Hepatocyte (in vitro differentiated cells): ENCODE data around the gene KATNB1. TPM values are rescaled to one million over a fixed set of nuclear protein-coding genes. Genes with fewer than 3 reads are reported as not detected.
"Not testable (repeated sequence)": the region's sequence is repeated elsewhere in the genome, so short reads cannot be mapped to it uniquely, and the experiment has no call there.

Experiments used
- DNase-seq: peaks from one replicate; pipeline ENCODE4 v3.0.0-alpha.2; 2016; ENCODE audit warnings: low spot score
- H2AFZ ChIP-seq: fragments of 200-600 bp; sonication (generic); 2 replicates; pipeline ENCODE4 v1.6.0; 2016; ENCODE audit warnings: antibody characterized with exemption, mild to moderate bottlenecking
- H3K27ac ChIP-seq: fragments of 200-600 bp; sonication (generic); 2 replicates; pipeline ENCODE4 v1.5.1; 2016; ENCODE audit warnings: mild to moderate bottlenecking
- H3K27me3 ChIP-seq: fragments of 200-600 bp; sonication (generic); 2 replicates; pipeline ENCODE4 v1.6.1; 2016
- H3K36me3 ChIP-seq: fragments of 200-600 bp; sonication (generic); replicated peaks from 2 replicates; pipeline ENCODE4 v1.5.1; 2016; ENCODE audit warnings: low read depth; ENCODE audit not compliant: insufficient read depth
- H3K4me1 ChIP-seq: fragments of 200-600 bp; sonication (generic); 2 replicates; pipeline ENCODE4 v1.5.1; 2016; ENCODE audit warnings: mild to moderate bottlenecking, moderate library complexity; ENCODE audit not compliant: insufficient read depth
- H3K4me2 ChIP-seq: fragments of 200-600 bp; sonication (generic); 2 replicates; pipeline ENCODE4 v1.6.0; 2016
- H3K4me3 ChIP-seq: fragments of 200-600 bp; sonication (generic); 2 replicates; pipeline ENCODE4 v1.5.1; 2016; ENCODE audit warnings: mild to moderate bottlenecking
- H3K79me2 ChIP-seq: fragments of 200-600 bp; sonication (generic); 2 replicates; pipeline ENCODE4 v1.6.0; 2017; ENCODE audit warnings: mild to moderate bottlenecking
- H3K9me2 ChIP-seq: fragments of 200-600 bp; sonication (generic); replicated peaks from 2 replicates; pipeline ENCODE4 v1.6.0; 2017; ENCODE audit warnings: mild to moderate bottlenecking; ENCODE audit not compliant: insufficient read depth
- H3K9me3 ChIP-seq: fragments of 200-600 bp; sonication (generic); 2 replicates; pipeline ENCODE4 v1.5.1; 2016; ENCODE audit warnings: low read depth, mild to moderate bottlenecking
- H4K20me1 ChIP-seq: fragments of 200-600 bp; sonication (generic); 2 replicates; pipeline ENCODE4 v1.6.0; 2016; ENCODE audit warnings: mild to moderate bottlenecking; ENCODE audit not compliant: insufficient read depth, poor library complexity, severe bottlenecking
- CTCF ChIP-seq: fragments of 200-600 bp; sonication (generic); IDR thresholded peaks from 2 replicates; pipeline ENCODE4 v1.5.1; 2016; ENCODE audit warnings: antibody characterized with exemption, mild to moderate bottlenecking; ENCODE audit not compliant: poor library complexity
- EZH2 ChIP-seq: fragments of 200-600 bp; sonication (generic); IDR thresholded peaks from 2 replicates; pipeline ENCODE4 v1.6.1; 2016; ENCODE audit warnings: antibody characterized with exemption, mild to moderate bottlenecking, borderline replicate concordance
- EZH2phosphoT487 ChIP-seq: fragments of 200-600 bp; sonication (generic); IDR thresholded peaks from one replicate; pipeline ENCODE4 v1.6.1; 2018; ENCODE audit warnings: antibody characterized with exemption, mild to moderate bottlenecking, low read depth, moderate library complexity; ENCODE audit not compliant: unreplicated experiment, severe bottlenecking
- WGBS: methylation state at CpG from one replicate; pipeline ENCODE4 v1.1.6; 2016; ENCODE audit warnings: low lambda C conversion rate; ENCODE audit errors: missing lambda C conversion rate; 5-methylcytosine and 5-hydroxymethylcytosine counted together
- polyA plus RNA-seq: library from polyadenylated mRNA; unstranded; fragments of >200 nt; fragmentation: Nextera tagmentation; extraction: Ambion mirVana; gene quantifications from 2 replicates; pipeline ENCODE4 v1.2.1, GENCODE V29; 2016
- total RNA-seq: library from RNA; depleted of rRNA; stranded (reverse); fragments of >200 nt; gene quantifications from 2 replicates; pipeline ENCODE4 v1.2.3, GENCODE V29; 2014

The KATNB1 gene
- total and polyA plus RNA-seq, 2 experiments from 2014 or later = 12.3 to 15.3 TPM

GRCh38 chr16:57743886-57744641 is 8.5 kb downstream of the KATNB1 start:
- no peaks in the 10 kb centered on the region for H3K36me3 ChIP-seq
- TF ChIP-seq EZH2 (no peak), EZH2phosphoT487 (no peak), CTCF (no peak)

GRCh38 chr16:57744642-57744903 is 9.0 kb downstream of the KATNB1 start:
- TF ChIP-seq EZH2 (no peak), CTCF (no peak), EZH2phosphoT487 (no peak)

More at GRCh38 chr16:57743886-57744641, 8.5 kb downstream of the KATNB1 start:
- Histone ChIP-seq H2AFZ (no peak overlapping the region), H3K9me3 (no peaks in the 10 kb centered on the region), H3K27me3 (no peaks in the 10 kb centered on the region), H3K4me1 (no peaks in the 10 kb centered on the region), H4K20me1 (no peaks in the 10 kb centered on the region), H3K4me2 (no peak overlapping the region), H3K79me2 (no peaks in the 10 kb centered on the region), H3K27ac (no peak overlapping the region), H3K4me3 (no peak overlapping the region), H3K9me2 (no peaks in the 10 kb centered on the region)
- DNase-seq = no peak
- WGBS = 95% methylated on average over 22 of the region's 23 CpGs

GRCh38 chr16:57745768-57746167 is 10.2 kb downstream of the KATNB1 start:
- no peak for DNase-seq
- H2AFZ ChIP-seq = no peak overlapping the region
- no peak overlapping the region for H3K4me2 ChIP-seq
- H3K9me3 ChIP-seq = no peaks in the 10 kb centered on the region
- no peaks in the 10 kb centered on the region for H3K9me2 ChIP-seq
- no peak overlapping the region for H3K27ac ChIP-seq
- WGBS = 93% methylated on average over 3 of the region's 3 CpGs
- no peaks in the 10 kb centered on the region for H3K27me3 ChIP-seq
- H3K4me3 ChIP-seq = no peak overlapping the region
- TF ChIP-seq EZH2 (no peak), EZH2phosphoT487 (no peak), CTCF (no peak)
- H4K20me1 ChIP-seq = no peaks in the 10 kb centered on the region
- H3K4me1 ChIP-seq = no peaks in the 10 kb centered on the region
- H3K79me2 ChIP-seq = no peaks in the 10 kb centered on the region
- H3K36me3 ChIP-seq = no peaks in the 10 kb centered on the region

More at GRCh38 chr16:57744642-57744903, 9.0 kb downstream of the KATNB1 start:
- no peaks in the 10 kb centered on the region for H3K4me1 ChIP-seq
- H3K4me3 ChIP-seq = no peak overlapping the region
- WGBS = 93% methylated on average over 6 of the region's 7 CpGs
- H3K79me2 ChIP-seq = no peaks in the 10 kb centered on the region
- DNase-seq = no peak
- H2AFZ ChIP-seq = no peak overlapping the region
- no peak overlapping the region for H3K4me2 ChIP-seq
- no peaks in the 10 kb centered on the region for H3K36me3 ChIP-seq
- no peak overlapping the region for H3K27ac ChIP-seq
- no peaks in the 10 kb centered on the region for H4K20me1 ChIP-seq
- no peaks in the 10 kb centered on the region for H3K9me2 ChIP-seq
- no peaks in the 10 kb centered on the region for H3K9me3 ChIP-seq
- H3K27me3 ChIP-seq = no peaks in the 10 kb centered on the region

- H3K36me3 ChIP-seq = not testable (repeated sequence)
- WGBS = 94% methylated on average over 7 of the region's 7 CpGs
Measured at GRCh38 chr16:57746316-57746715, 10.7 kb downstream of the KATNB1 start.

More at GRCh38 chr16:57746316-57746715, 10.7 kb downstream of the KATNB1 start:
- not testable (repeated sequence) for H4K20me1 ChIP-seq, H3K4me3 ChIP-seq, H3K27ac ChIP-seq, H3K27me3 ChIP-seq, H3K79me2 ChIP-seq, H3K4me2 ChIP-seq, DNase-seq, H3K4me1 ChIP-seq, H3K9me2 ChIP-seq, H3K9me3 ChIP-seq, H2AFZ ChIP-seq
